ENCODE measurements around the gene LRIT3. TPM values are rescaled to one million over a fixed set of nuclear protein-coding genes. Genes with fewer than 3 reads are reported as not detected.
A peak's percentile ranks its signal among the peaks of the same experiment; 100 is the strongest.
"Not testable (repeated sequence)": the region's sequence is repeated elsewhere in the genome, so short reads cannot be mapped to it uniquely, and the experiment has no call there.

Gene LRIT3
- total RNA-seq, 2 donors from 2014 or later: 0.26 to 0.52 TPM

- Mint-ChIP-seq H3K4me3 (peak overlapping the region; percentile 28), H3K4me1 (peaks cover 34% of the 10 kb centered on the region), H3K27me3 (no peaks in the 10 kb centered on the region), H3K36me3 (ENCODE audit: low read depth) (peaks cover 95% of the 10 kb centered on the region), H3K27ac (peak overlapping the region; percentile 49), H3K9me3 (no peaks in the 10 kb centered on the region)
- peak; percentile 62 for ATAC-seq (replicated peaks)
These were observed 26.7 kb upstream of the LRIT3 start for GRCh38 chr4:109821185-109821584.

GRCh38 chr4:109826719-109827118 is 21.2 kb upstream of the LRIT3 start:
- Mint-ChIP-seq H3K27ac (no peak overlapping the region), H3K9me3 (no peaks in the 10 kb centered on the region), H3K4me1 (peaks cover under 1% of the 10 kb centered on the region), H3K4me3 (no peak overlapping the region), H3K36me3 (ENCODE audit: low read depth) (peaks cover 58% of the 10 kb centered on the region), H3K27me3 (no peaks in the 10 kb centered on the region)
- ATAC-seq (replicated peaks): no peak

- Mint-ChIP-seq H3K4me1 (no peaks in the 10 kb centered on the region), H3K9me3 (no peaks in the 10 kb centered on the region), H3K27me3 (no peaks in the 10 kb centered on the region), H3K4me3 (no peak within 1 kb of the TSS), H3K36me3 (ENCODE audit: low read depth) (peaks cover 49% of the 10 kb centered on the region), H3K27ac (no peak within 1 kb of the TSS)
- ATAC-seq (replicated peaks): no peak
These were observed 20.2 kb upstream of the LRIT3 start, which contains the start of gene RRH for GRCh38 chr4:109827672-109828071. Gene RRH (plus strand): TSS chr4:109827972. CDS start chr4:109828028, 56 bp downstream.

- H3K4me1 Mint-ChIP-seq: no peaks in the 10 kb centered on the region
- no peak overlapping the region for H3K4me3 Mint-ChIP-seq
- ATAC-seq (replicated peaks): no peak
- H3K36me3 Mint-ChIP-seq (ENCODE audit: low read depth): peaks cover 8% of the 10 kb centered on the region
- no peak overlapping the region for H3K27ac Mint-ChIP-seq
- H3K27me3 Mint-ChIP-seq: no peaks in the 10 kb centered on the region
- no peaks in the 10 kb centered on the region for H3K9me3 Mint-ChIP-seq
These were observed 14.2 kb upstream of the LRIT3 start for GRCh38 chr4:109833756-109834155.

GRCh38 chr4:109836985-109837384 is 10.9 kb upstream of the LRIT3 start:
- Mint-ChIP-seq H3K27me3 (no peaks in the 10 kb centered on the region), H3K4me1 (no peaks in the 10 kb centered on the region), H3K9me3 (no peaks in the 10 kb centered on the region), H3K4me3 (no peak overlapping the region), H3K27ac (no peak overlapping the region), H3K36me3 (ENCODE audit: low read depth) (peaks cover 6% of the 10 kb centered on the region)
- no peak for ATAC-seq (replicated peaks)

GRCh38 chr4:109846395-109847098 is 1.4 kb upstream of the LRIT3 start:
- Mint-ChIP-seq H3K4me3 (no peak overlapping the region), H3K9me3 (no peaks in the 10 kb centered on the region), H3K36me3 (ENCODE audit: low read depth) (no peaks in the 10 kb centered on the region), H3K27ac (no peak overlapping the region), H3K27me3 (no peaks in the 10 kb centered on the region), H3K4me1 (no peaks in the 10 kb centered on the region)
- ATAC-seq (replicated peaks): no peak

GRCh38 chr4:109848501-109848900 is 594 bp downstream of the LRIT3 start:
- Mint-ChIP-seq H3K4me3 (no peak overlapping the region), H3K27me3 (no peaks in the 10 kb centered on the region), H3K27ac (no peak overlapping the region), H3K9me3 (no peaks in the 10 kb centered on the region), H3K36me3 (ENCODE audit: low read depth) (no peaks in the 10 kb centered on the region), H3K4me1 (no peaks in the 10 kb centered on the region)
- ATAC-seq (replicated peaks): no peak

GRCh38 chr4:109850601-109851000 is 2.7 kb downstream of the LRIT3 start:
- Mint-ChIP-seq H3K4me3 (no peak overlapping the region), H3K36me3 (ENCODE audit: low read depth) (no peaks in the 10 kb centered on the region), H3K9me3 (no peaks in the 10 kb centered on the region), H3K4me1 (no peaks in the 10 kb centered on the region), H3K27ac (no peak overlapping the region), H3K27me3 (no peaks in the 10 kb centered on the region)
- ATAC-seq (replicated peaks): no peak

- ATAC-seq (replicated peaks); H3K27ac Mint-ChIP-seq; H3K27me3 Mint-ChIP-seq; H3K4me3 Mint-ChIP-seq; H3K4me1 Mint-ChIP-seq; H3K9me3 Mint-ChIP-seq; H3K36me3 Mint-ChIP-seq (ENCODE audit: low read depth): not testable (repeated sequence)
These were observed 11.8 kb downstream of the LRIT3 start for GRCh38 chr4:109859426-109860300.

GRCh38 chr4:109861271-109861670 is 13.4 kb downstream of the LRIT3 start:
- Mint-ChIP-seq H3K4me3 (no peak overlapping the region), H3K36me3 (ENCODE audit: low read depth) (no peaks in the 10 kb centered on the region), H3K9me3 (peaks cover 3% of the 10 kb centered on the region), H3K4me1 (no peaks in the 10 kb centered on the region), H3K27me3 (no peaks in the 10 kb centered on the region), H3K27ac (no peak overlapping the region)
- ATAC-seq (replicated peaks): no peak

GRCh38 chr4:109861916-109862511 is 14.1 kb downstream of the LRIT3 start:
- Mint-ChIP-seq H3K4me3 (no peak overlapping the region), H3K36me3 (ENCODE audit: low read depth) (no peaks in the 10 kb centered on the region), H3K27me3 (no peaks in the 10 kb centered on the region), H3K27ac (no peak overlapping the region), H3K4me1 (no peaks in the 10 kb centered on the region), H3K9me3 (peaks cover 3% of the 10 kb centered on the region)
- ATAC-seq (replicated peaks): no peak

- Mint-ChIP-seq H3K9me3 (no peaks in the 10 kb centered on the region), H3K27me3 (no peaks in the 10 kb centered on the region), H3K27ac (no peak overlapping the region), H3K36me3 (ENCODE audit: low read depth) (no peaks in the 10 kb centered on the region), H3K4me1 (no peaks in the 10 kb centered on the region), H3K4me3 (no peak overlapping the region)
- no peak for ATAC-seq (replicated peaks)
These were observed 16.2 kb downstream of the LRIT3 start for GRCh38 chr4:109864134-109864533.

- Mint-ChIP-seq H3K27ac (no peak overlapping the region), H3K36me3 (ENCODE audit: low read depth) (no peaks in the 10 kb centered on the region), H3K9me3 (no peaks in the 10 kb centered on the region), H3K4me3 (no peak overlapping the region), H3K4me1 (no peaks in the 10 kb centered on the region), H3K27me3 (no peaks in the 10 kb centered on the region)
- ATAC-seq (replicated peaks): no peak
These were observed 22.2 kb downstream of the LRIT3 start for GRCh38 chr4:109870061-109870460.

GRCh38 chr4:109872065-109872464 is 24.2 kb downstream of the LRIT3 start:
- no peaks in the 10 kb centered on the region for H3K4me1 Mint-ChIP-seq
- no peak for ATAC-seq (replicated peaks)
- no peaks in the 10 kb centered on the region for H3K36me3 Mint-ChIP-seq (ENCODE audit: low read depth)
- no peak overlapping the region for H3K4me3 Mint-ChIP-seq
- H3K9me3 Mint-ChIP-seq: no peaks in the 10 kb centered on the region
- peaks cover 4% of the 10 kb centered on the region for H3K27me3 Mint-ChIP-seq
- H3K27ac Mint-ChIP-seq: no peak overlapping the region
